IPS DF 4.7 (cell line): ENCODE data around the gene ANKDD1B.
"Not testable (repeated sequence)": the region's sequence is repeated elsewhere in the genome, so short reads cannot be mapped to it uniquely, and the experiment has no call there.

Experiments
- DNase-seq: peaks from one replicate; pipeline ENCODE4 v3.0.0-alpha.2; 2013; ENCODE audit warnings: low spot score; ENCODE audit errors: extremely low read depth

ANKDD1B gene

GRCh38 chr5:75660678-75661465, 49.6 kb downstream of the ANKDD1B start:
- no peak for DNase-seq

GRCh38 chr5:75662061-75662460, 50.8 kb downstream of the ANKDD1B start:
- DNase-seq, result no peak

DNA sequence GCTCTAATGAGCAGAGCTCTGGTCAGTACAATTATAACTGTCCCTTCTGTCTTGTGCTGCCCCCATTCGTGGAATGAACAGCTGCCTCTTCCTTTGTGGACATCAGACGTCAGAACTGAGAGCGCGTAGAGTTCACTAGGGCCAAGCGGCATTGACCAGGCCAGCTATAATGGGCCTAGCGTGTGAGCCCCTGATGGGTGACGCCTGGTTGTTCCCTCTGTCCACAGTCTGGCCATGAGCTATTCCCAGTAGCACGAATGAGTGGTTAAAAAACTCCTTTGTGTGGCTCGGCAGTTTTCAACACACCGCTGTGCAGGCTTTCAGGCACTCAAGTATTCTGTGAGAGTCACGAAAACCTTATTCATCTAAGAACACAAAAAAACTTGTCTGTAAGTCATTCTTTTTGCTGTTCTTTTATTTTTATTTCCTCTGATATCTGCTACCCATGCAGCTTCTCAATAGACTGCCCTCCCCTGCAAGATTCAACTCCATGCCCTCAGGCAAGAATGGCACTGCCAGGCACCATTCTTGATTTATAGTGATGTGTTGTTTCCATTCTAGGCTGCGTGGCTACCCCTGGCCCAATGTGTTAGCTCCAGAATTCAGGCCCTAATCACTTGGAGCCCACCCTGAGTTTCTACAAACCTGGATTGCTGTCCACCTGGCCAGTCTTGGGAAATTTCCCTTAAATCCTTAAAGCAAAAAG, 52.5 kb downstream of the ANKDD1B start:
- no peak for DNase-seq

DNA sequence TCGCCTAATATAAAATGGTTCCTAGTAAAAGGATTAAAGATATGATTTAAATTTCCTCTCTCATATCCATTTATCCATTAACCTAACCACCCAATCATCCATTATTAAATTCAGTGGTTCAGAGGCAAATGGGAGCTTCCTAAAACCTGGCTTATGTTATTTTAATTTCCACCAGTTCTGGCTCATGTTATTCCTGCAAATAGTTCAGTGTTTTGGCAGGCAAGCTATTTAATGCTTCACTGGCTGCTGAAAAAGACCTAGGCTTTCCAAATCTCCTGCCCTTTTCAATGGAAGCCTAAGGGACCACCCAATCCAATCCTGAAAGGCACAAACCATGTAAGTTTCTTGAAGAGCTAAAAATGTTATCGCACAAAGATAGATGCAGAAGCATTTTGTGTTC, 53.7 kb downstream of the ANKDD1B start:
- no peak for DNase-seq

DNA sequence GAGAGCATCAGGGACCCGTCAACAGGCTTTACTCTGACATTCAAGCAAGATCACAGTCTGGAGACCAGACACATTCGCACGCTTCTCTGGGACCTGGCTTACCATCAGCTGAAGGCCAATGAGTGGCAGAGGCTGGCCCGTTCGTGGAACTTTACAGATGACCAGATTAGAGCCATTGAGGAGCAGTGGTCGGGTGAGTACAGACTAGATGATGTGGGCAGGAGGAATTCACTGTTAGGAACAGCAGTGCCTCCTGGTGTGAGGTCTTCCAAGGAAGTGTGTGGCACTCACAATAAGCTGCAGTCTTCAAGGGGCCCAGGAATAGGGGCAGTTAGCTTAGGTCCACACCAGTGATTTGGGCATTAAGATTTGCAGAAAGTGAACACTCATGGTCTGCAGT, 55.5 kb downstream of the ANKDD1B start:
- DNase-seq, result no peak

GRCh38 chr5:75667586-75667985, 56.3 kb downstream of the ANKDD1B start:
- no peak for DNase-seq

DNA sequence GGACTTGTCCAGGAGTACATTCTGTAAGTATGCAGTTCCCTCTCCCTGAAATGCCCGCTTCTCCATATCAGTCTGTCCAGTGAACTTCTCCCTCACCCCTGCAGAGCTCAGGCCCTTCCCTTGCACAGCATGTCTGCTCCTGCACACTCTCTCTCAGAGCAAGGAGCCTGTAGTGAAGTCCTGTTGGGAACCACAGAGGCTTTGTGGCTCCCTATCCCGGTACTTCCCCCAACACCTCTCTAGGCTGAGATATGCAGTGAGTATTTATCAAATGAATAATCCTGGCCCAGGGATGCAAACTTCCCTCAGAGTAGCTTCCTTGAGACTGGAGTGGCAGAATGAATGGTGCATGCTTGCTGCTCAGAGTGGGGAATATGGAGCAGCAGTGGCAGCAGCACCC, 57.2 kb downstream of the ANKDD1B start:
- no peak for DNase-seq

GRCh38 chr5:75668977-75669689, 57.9 kb downstream of the ANKDD1B start:
- DNase-seq, result no peak

DNA sequence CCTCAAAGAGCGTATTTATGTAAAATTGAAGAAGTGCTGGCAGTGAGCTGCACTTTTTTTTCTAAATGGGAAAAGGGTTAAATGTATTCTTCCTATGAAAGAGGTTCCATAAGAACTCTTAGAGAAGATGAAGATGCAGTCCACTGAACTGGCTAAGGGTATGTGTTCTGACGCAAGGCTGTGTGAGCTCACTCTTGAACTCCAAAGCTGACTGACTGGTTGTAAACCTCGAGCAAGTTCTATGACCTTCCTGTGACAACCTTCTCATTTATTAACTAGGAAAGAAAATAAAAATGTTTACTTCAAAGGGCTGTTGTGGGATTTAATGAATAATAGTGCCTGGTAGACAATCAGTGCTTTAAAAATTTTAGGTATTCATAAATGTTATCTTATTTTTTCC, 59.3 kb downstream of the ANKDD1B start:
- DNase-seq, result no peak

DNA sequence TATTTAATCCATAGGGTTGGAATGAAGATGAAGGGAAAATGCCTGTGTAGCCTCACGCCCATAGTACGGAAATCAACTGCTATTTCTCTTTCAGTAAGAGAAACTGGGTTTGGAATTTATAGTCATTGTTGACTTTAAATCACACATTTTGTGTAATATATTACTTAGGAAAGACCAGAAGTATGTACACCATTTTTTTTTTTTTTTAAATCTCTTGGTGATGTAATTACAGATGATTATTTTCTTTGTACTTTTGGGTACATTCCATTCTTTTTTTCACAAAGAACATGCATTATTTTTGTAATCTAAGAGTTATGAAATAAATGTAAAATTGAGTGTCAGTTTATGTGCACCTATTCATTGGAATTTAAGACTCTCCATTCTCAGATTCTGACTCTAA, 60.3 kb downstream of the ANKDD1B start:
- no peak for DNase-seq

GRCh38 chr5:75672616-75673015, 61.4 kb downstream of the ANKDD1B start:
- DNase-seq, result no peak

GRCh38 chr5:75675783-75676182, 64.5 kb downstream of the ANKDD1B start:
- no peak for DNase-seq

- DNase-seq, result no peak
Observed at GRCh38 chr5:75677607-75678006, 66.4 kb downstream of the ANKDD1B start.

DNA sequence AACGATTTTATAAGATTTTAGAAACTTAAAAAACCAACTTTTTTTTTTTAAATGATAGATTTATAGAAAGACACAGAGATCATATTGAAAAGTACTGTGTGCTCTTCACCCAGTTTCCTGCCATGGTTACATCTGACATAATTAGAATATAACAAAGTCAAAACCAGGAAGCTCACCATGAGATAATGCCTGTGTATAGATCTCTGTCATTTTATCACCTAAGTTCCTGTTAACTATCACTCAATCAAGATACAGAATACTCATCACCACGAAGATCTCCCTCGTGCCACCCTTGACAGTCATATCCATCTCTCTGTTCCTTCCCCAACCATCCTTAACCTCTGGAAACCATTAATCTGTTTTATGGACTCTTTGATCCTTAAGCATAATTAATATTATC, 66.9 kb downstream of the ANKDD1B start:
- DNase-seq, result no peak

DNA sequence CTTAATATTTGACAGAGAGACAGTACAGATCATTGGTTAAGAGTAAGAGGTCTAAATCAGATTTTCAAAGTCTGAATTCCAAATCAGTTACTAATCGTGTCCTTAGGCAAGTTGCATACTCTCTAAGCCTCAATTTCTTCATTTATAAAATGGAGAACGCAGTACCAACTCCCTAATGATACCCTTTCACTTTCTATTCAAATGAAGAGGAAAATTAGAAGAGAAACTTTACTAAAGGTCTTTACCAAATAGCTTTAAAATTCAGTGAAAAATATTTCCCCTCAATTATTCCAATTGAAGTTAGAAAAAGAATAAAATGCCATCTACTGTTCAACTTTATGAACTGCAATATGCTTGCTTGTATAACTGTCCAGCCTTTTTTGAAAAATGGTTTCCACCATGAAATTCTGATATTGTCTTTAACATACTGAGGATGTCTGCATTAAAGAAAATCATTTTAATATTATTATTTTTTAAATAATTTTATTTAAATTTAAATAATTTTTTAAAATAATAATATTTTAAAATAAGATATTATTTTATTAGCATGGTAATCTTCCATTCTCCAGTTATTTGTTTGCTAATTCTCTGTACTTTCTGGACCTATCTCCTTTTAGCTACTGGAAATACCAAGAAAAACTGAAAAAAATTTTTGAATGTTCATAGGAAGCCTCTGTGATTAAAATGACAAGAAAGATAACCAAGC, 70.0 kb downstream of the ANKDD1B start:
- no peak for DNase-seq

DNA sequence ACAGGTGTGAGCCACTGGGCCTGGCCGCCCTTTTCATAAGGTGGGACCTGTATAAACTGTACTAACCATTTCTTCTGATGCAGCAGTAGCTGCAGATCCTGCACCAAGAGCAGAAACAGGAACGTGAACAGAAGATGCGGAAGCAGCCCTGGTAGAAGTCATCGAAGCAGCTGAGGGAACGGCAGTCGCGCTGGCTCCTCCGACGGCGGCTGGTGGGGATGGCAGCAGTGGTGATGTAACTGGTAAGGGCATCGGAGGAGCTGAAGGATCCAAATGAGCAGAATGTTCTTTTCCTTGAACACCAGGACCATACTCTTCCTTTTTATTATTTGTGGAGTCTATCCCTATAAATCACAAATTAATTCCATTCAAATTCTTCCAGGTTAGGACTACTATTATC, 73.9 kb downstream of the ANKDD1B start:
- no peak for DNase-seq

DNA sequence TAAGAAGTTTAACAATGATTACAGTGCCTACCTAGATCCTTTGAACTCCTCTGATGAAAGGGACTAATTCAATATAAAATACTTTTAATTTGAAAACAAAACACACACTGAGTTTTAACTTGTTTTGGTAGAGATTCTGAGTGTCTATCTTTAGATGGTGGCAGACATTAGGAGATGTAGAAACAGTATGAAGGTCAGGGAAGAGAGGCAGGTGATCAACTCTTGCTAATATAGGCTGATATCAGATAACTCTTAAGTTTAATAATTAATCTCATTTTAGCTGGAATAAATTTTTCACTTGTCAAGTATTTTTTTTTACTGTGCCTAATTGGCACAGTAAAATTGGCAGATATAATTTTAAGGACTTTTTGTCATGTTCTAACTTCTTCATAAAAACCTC, 75.2 kb downstream of the ANKDD1B start:
- no peak for DNase-seq

GRCh38 chr5:75690669-75691068, 79.4 kb downstream of the ANKDD1B start:
- DNase-seq, result no peak

- no peak for DNase-seq
Observed at GRCh38 chr5:75694781-75695180, 83.5 kb downstream of the ANKDD1B start.

DNA sequence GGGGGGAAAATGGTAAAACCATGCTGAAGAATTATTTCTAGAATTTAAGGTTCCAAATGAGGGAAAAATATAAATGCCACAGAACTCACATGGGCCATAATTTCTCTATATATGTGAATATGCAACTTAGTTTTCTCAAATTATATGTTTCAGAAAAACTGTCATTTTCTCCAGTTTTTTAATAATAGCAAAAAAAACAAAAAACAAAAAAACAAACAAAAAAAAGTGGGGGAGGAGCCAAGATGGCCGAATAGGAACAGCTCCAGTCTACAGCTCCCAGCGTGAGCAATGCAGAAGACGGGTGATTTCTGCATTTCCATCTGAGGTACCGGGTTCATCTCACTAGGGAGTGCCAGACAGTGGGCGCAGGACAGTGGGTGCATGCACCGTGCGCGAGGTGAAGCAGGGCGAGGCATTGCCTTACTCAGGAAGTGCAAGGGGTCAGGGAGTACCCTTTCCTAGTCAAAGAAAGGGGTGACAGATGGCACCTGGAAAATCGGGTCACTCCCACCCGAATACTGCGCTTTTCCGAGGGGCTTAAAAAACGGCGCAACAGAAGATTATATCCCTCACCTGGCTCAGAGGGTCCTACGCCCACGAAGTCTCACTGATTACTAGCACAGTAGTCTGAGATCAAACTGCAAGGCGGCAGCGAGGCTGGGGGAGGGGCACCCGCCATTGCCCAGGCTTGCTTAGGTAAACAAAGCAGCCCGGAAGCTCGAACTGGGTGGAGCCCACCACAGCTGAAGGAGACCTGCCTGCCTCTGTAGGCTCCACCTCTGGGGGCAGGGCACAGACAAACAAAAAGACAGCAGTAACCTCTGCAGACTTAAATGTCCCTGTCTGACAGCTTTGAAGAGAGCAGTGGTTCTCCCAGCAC, 84.5 kb downstream of the ANKDD1B start:
- DNase-seq, result not testable (repeated sequence)

- DNase-seq, result no peak
Observed at GRCh38 chr5:75701856-75702255, 90.6 kb downstream of the ANKDD1B start.
